Heart left ventricle (tissue), 13 donors: ENCODE measurements around the gene POLR3H.

Experiments used
- POLR2A ChIP-seq, 2 donors: fragments of 450-650 bp; IDR thresholded peaks; one replicate each; pipeline ENCODE4 v1.6.1; 2017; ENCODE audit warnings: antibody characterized with exemption in 2 of 2, mild to moderate bottlenecking in 2 of 2, moderate library complexity in 2 of 2
- TF ChIP-seq, protein P1 (sequence below), 12 donors: fragments of 200-600 bp; sonication (generic) in 4 of 12; IDR thresholded peaks; one replicate each; pipeline versions ENCODE4 v1.5.0 to v1.8.0; 2018 to 2022; ENCODE audit warnings: antibody characterized with exemption in 12 of 12, mild to moderate bottlenecking in 5 of 12
- donor health status: ischemic (EF 13 %, LVEDD 7.1; RV severe dilation, severe dysfunction).
- donor health status: DM: no; HTN: yes; CAD: no.
- donor health status: DM: no; HTN: no; CAD: no.
- donor health status: ischemic (EF 25% LVEDD 6.9; RV normal size, moderate dysfunction).
- donor health status: ischemic (EF 25% LVEDD 5.7; RV mildly dilated, moderate dysfunction).
- donor health status: ischemic (EF 35%, LVEDD 5.7; RV mildly dilated, moderate dysfunction).
- donor health status: nonischemic (EF 11% LVEDD 7.7; RV severe dilation, severe dysfunction).
- donor health status: DM: yes; HTN: yes; CAD: no.
- donor health status: PGD.
- donor health status: ischemic (EF 29% LVEDD 5.4; RV normal size, mild dysfunction).
- donor health status: nonischemic (EF 23%, LVEDD 6.1; RV moderate dilation, normal function).

- TF ChIP-seq, protein P1, sequence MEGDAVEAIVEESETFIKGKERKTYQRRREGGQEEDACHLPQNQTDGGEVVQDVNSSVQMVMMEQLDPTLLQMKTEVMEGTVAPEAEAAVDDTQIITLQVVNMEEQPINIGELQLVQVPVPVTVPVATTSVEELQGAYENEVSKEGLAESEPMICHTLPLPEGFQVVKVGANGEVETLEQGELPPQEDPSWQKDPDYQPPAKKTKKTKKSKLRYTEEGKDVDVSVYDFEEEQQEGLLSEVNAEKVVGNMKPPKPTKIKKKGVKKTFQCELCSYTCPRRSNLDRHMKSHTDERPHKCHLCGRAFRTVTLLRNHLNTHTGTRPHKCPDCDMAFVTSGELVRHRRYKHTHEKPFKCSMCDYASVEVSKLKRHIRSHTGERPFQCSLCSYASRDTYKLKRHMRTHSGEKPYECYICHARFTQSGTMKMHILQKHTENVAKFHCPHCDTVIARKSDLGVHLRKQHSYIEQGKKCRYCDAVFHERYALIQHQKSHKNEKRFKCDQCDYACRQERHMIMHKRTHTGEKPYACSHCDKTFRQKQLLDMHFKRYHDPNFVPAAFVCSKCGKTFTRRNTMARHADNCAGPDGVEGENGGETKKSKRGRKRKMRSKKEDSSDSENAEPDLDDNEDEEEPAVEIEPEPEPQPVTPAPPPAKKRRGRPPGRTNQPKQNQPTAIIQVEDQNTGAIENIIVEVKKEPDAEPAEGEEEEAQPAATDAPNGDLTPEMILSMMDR (IDR thresholded peaks at IDR 0.05), result no peak
- no peak for TF ChIP-seq POLR2A (IDR thresholded peaks at IDR 0.05)
These were observed 56.2 kb downstream of the POLR3H start for GRCh38 chr22:41488076-41488475.
